DMS153 treated with DMSO at 0.1 percent for 48 hours (cell line): ENCODE results near the gene TRPV3.
"Not testable (repeated sequence)": the region's sequence is repeated elsewhere in the genome, so short reads cannot be mapped to it uniquely, and the experiment has no call there.

Source experiments
- DNase-seq: peaks from one replicate; lab custom pipeline; 2025; ENCODE audit not compliant: unreplicated experiment; lab: John Stamatoyannopoulos, UW

Gene TRPV3

GRCh38 chr17:3574231-3574630 is 16.6 kb upstream of the TRPV3 start:
- no peak for DNase-seq

- DNase-seq, result no peak
Measured at GRCh38 chr17:3573246-3574100, 15.9 kb upstream of the TRPV3 start.

GRCh38 chr17:3572231-3572630 is 14.6 kb upstream of the TRPV3 start:
- no peak for DNase-seq

GRCh38 chr17:3571043-3571900 is 13.7 kb upstream of the TRPV3 start:
- no peak for DNase-seq

GRCh38 chr17:3569534-3570137 is 12.0 kb upstream of the TRPV3 start:
- DNase-seq, result no peak

GRCh38 chr17:3566551-3566950 is 8.9 kb upstream of the TRPV3 start:
- no peak for DNase-seq

- no peak for DNase-seq
Measured at GRCh38 chr17:3565143-3565542, 7.5 kb upstream of the TRPV3 start.

- not testable (repeated sequence) for DNase-seq
Measured at GRCh38 chr17:3564241-3564640, 6.6 kb upstream of the TRPV3 start.

GRCh38 chr17:3559270-3559645 is 1.6 kb upstream of the TRPV3 start:
- no peak for DNase-seq

- DNase-seq, result no peak
Measured at GRCh38 chr17:3558603-3559269, 1.1 kb upstream of the TRPV3 start.

- DNase-seq, result no peak
Measured at GRCh38 chr17:3556916-3557767, 470 bp downstream of the TRPV3 start.

GRCh38 chr17:3556239-3556915 is 1.2 kb downstream of the TRPV3 start:
- no peak for DNase-seq

- no peak for DNase-seq
Measured at GRCh38 chr17:3555189-3555796, 2.3 kb downstream of the TRPV3 start.

GRCh38 chr17:3554440-3554839 is 3.2 kb downstream of the TRPV3 start:
- no peak for DNase-seq

GRCh38 chr17:3553419-3554401 is 3.9 kb downstream of the TRPV3 start:
- DNase-seq, result no peak

- no peak for DNase-seq
Measured at GRCh38 chr17:3552916-3553315, 4.7 kb downstream of the TRPV3 start.

- DNase-seq, result no peak
Measured at GRCh38 chr17:3551189-3551588, 6.4 kb downstream of the TRPV3 start.

GRCh38 chr17:3549610-3550162 is 7.9 kb downstream of the TRPV3 start:
- no peak for DNase-seq
